OCI-LY1 (cell line): ENCODE measurements around the gene TMEM158.

Experiments used
- H2AFZ ChIP-seq: fragments of 200-600 bp; sonication (generic), shearing (Covaris generic); 2 replicates; pipeline ENCODE4 v1.6.0; 2014; ENCODE audit warnings: antibody characterized with exemption, mild to moderate bottlenecking, low read length
- H3F3A ChIP-seq: fragments of 200-600 bp; sonication (generic), shearing (Covaris generic); 2 replicates; pipeline ENCODE4 v1.6.0; 2014; ENCODE audit warnings: mild to moderate bottlenecking, antibody characterized with exemption, low read length, moderate library complexity; ENCODE audit not compliant: insufficient read depth
- H3K27ac ChIP-seq: fragments of 200-600 bp; sonication (generic); 2 replicates; pipeline ENCODE4 v1.5.1; 2014; ENCODE audit warnings: low read length, mixed run types, mild to moderate bottlenecking, low read depth; ENCODE audit not compliant: poor library complexity, severe bottlenecking
- H3K27me3 ChIP-seq: fragments of 200-600 bp; sonication (generic); 2 replicates; pipeline ENCODE4 v1.6.0; 2014; ENCODE audit warnings: antibody characterized with exemption, mild to moderate bottlenecking, low read length, moderate library complexity; ENCODE audit not compliant: insufficient read depth
- H3K36me3 ChIP-seq: fragments of 200-600 bp; sonication (generic); 2 replicates; pipeline ENCODE4 v1.6.1; 2014; ENCODE audit warnings: mild to moderate bottlenecking, antibody characterized with exemption, low read length, moderate library complexity, mixed read lengths; ENCODE audit not compliant: insufficient read depth
- H3K4me1 ChIP-seq: fragments of 200-600 bp; sonication (generic); 2 replicates; pipeline ENCODE4 v1.5.1; 2014; ENCODE audit warnings: mild to moderate bottlenecking, low read length, moderate library complexity; ENCODE audit not compliant: insufficient read depth, severe bottlenecking
- H3K4me2 ChIP-seq: fragments of 200-600 bp; sonication (generic), shearing (Covaris generic); 2 replicates; pipeline ENCODE4 v1.6.1; 2014; ENCODE audit warnings: low read length
- H3K4me3 ChIP-seq: fragments of 200-600 bp; sonication (generic); 2 replicates; pipeline ENCODE4 v1.5.1; 2014; ENCODE audit warnings: low read length, low read depth, mild to moderate bottlenecking, mixed read lengths; ENCODE audit not compliant: poor library complexity, severe bottlenecking
- H3K79me2 ChIP-seq: fragments of 200-600 bp; shearing (Covaris generic); 2 replicates; pipeline ENCODE4 v1.6.1; 2016; ENCODE audit warnings: mixed run types, low read length, mixed read lengths; ENCODE audit not compliant: insufficient read depth
- H3K9ac ChIP-seq: fragments of 200-600 bp; sonication (generic), shearing (Covaris generic); 2 replicates; pipeline ENCODE4 v1.6.1; 2014; ENCODE audit warnings: mild to moderate bottlenecking, low read length, mixed read lengths
- H3K9me2 ChIP-seq: fragments of 200-600 bp; sonication (generic), shearing (Covaris generic); 2 replicates; pipeline ENCODE4 v1.6.1; 2014; ENCODE audit warnings: low read depth, mild to moderate bottlenecking, low read length, mixed read lengths
- H3K9me3 ChIP-seq: fragments of 200-600 bp; shearing (Covaris generic); 2 replicates; pipeline ENCODE4 v1.6.1; 2014; ENCODE audit warnings: low read length, mixed read lengths
- H4K20me1 ChIP-seq: fragments of 200-600 bp; sonication (generic), shearing (Covaris generic); 2 replicates; pipeline ENCODE4 v1.6.0; 2016; ENCODE audit warnings: mild to moderate bottlenecking, low read length; ENCODE audit not compliant: insufficient read depth
- EZH2 ChIP-seq: fragments of 200-600 bp; sonication (generic), shearing (Covaris generic); IDR thresholded peaks from 2 replicates; pipeline ENCODE4 v1.8.0; 2017; ENCODE audit warnings: borderline replicate concordance, mixed run types, mild to moderate bottlenecking, antibody characterized with exemption, low read length, moderate library complexity, mixed read lengths
- TF ChIP-seq, protein P1 (sequence below): fragments of 200-600 bp; sonication (generic), shearing (Covaris generic); IDR thresholded peaks from 2 replicates; pipeline ENCODE4 v1.5.1; 2017; ENCODE audit warnings: mild to moderate bottlenecking, antibody characterized with exemption, low read length, moderate library complexity, mixed read lengths

TMEM158 gene

GRCh38 chr3:45241206-45241605 lies 15.1 kb upstream of the TMEM158 start:
- Histone ChIP-seq H4K20me1 (no peaks in the 10 kb centered on the region), H3K9me3 (no peaks in the 10 kb centered on the region), H3F3A (no peaks in the 10 kb centered on the region), H2AFZ (no peak overlapping the region), H3K4me3 (no peak overlapping the region), H3K27me3 (no peaks in the 10 kb centered on the region; the same call in 1 of the 2 replicates), H3K79me2 (no peaks in the 10 kb centered on the region), H3K4me2 (no peak overlapping the region), H3K9ac (no peak overlapping the region), H3K9me2 (no peaks in the 10 kb centered on the region), H3K4me1 (no peaks in the 10 kb centered on the region), H3K27ac (no peak overlapping the region), H3K36me3 (no peaks in the 10 kb centered on the region)
- TF ChIP-seq EZH2 = no peak
- TF ChIP-seq, protein P1, sequence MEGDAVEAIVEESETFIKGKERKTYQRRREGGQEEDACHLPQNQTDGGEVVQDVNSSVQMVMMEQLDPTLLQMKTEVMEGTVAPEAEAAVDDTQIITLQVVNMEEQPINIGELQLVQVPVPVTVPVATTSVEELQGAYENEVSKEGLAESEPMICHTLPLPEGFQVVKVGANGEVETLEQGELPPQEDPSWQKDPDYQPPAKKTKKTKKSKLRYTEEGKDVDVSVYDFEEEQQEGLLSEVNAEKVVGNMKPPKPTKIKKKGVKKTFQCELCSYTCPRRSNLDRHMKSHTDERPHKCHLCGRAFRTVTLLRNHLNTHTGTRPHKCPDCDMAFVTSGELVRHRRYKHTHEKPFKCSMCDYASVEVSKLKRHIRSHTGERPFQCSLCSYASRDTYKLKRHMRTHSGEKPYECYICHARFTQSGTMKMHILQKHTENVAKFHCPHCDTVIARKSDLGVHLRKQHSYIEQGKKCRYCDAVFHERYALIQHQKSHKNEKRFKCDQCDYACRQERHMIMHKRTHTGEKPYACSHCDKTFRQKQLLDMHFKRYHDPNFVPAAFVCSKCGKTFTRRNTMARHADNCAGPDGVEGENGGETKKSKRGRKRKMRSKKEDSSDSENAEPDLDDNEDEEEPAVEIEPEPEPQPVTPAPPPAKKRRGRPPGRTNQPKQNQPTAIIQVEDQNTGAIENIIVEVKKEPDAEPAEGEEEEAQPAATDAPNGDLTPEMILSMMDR = no peak

GRCh38 chr3:45240292-45240691 lies 14.2 kb upstream of the TMEM158 start:
- no peak overlapping the region for H3K9ac ChIP-seq
- no peaks in the 10 kb centered on the region for H3K36me3 ChIP-seq

GRCh38 chr3:45239254-45239653 lies 13.2 kb upstream of the TMEM158 start:
- H3K9me2 ChIP-seq = no peaks in the 10 kb centered on the region
- TF ChIP-seq EZH2 = no peak
- TF ChIP-seq, protein P1 = no peak
- H3K4me3 ChIP-seq = no peak overlapping the region
- H3K4me1 ChIP-seq = no peaks in the 10 kb centered on the region
- H2AFZ ChIP-seq = no peak overlapping the region
- H3K9ac ChIP-seq = no peak overlapping the region
- no peaks in the 10 kb centered on the region for H3K9me3 ChIP-seq
- H3K79me2 ChIP-seq = no peaks in the 10 kb centered on the region
- no peaks in the 10 kb centered on the region for H4K20me1 ChIP-seq
- H3K27ac ChIP-seq = no peak overlapping the region
- no peaks in the 10 kb centered on the region for H3K27me3 ChIP-seq
- no peaks in the 10 kb centered on the region for H3F3A ChIP-seq
- no peak overlapping the region for H3K4me2 ChIP-seq
- H3K36me3 ChIP-seq = no peaks in the 10 kb centered on the region

More at GRCh38 chr3:45240292-45240691, 14.2 kb upstream of the TMEM158 start:
- no peaks in the 10 kb centered on the region for H3K9me3 ChIP-seq
- TF ChIP-seq EZH2 = no peak
- TF ChIP-seq, protein P1 = no peak
- no peaks in the 10 kb centered on the region for H3F3A ChIP-seq
- no peak overlapping the region for H3K4me3 ChIP-seq
- no peaks in the 10 kb centered on the region; the same call in 1 of the 2 replicates for H3K27me3 ChIP-seq
- no peak overlapping the region for H2AFZ ChIP-seq
- no peak overlapping the region for H3K27ac ChIP-seq
- no peaks in the 10 kb centered on the region for H4K20me1 ChIP-seq
- no peaks in the 10 kb centered on the region for H3K9me2 ChIP-seq
- H3K4me1 ChIP-seq = no peaks in the 10 kb centered on the region
- no peaks in the 10 kb centered on the region for H3K79me2 ChIP-seq
- no peak overlapping the region for H3K4me2 ChIP-seq
